NCI-H2081 (cell line): ENCODE results near the gene FHL3.
"Not testable (repeated sequence)": the region's sequence is repeated elsewhere in the genome, so short reads cannot be mapped to it uniquely, and the experiment has no call there.

Experiments used
- DNase-seq, 2 experiments: peaks; one replicate each; lab custom pipeline; 2025; lab: John Stamatoyannopoulos, UW

The FHL3 gene

DNA sequence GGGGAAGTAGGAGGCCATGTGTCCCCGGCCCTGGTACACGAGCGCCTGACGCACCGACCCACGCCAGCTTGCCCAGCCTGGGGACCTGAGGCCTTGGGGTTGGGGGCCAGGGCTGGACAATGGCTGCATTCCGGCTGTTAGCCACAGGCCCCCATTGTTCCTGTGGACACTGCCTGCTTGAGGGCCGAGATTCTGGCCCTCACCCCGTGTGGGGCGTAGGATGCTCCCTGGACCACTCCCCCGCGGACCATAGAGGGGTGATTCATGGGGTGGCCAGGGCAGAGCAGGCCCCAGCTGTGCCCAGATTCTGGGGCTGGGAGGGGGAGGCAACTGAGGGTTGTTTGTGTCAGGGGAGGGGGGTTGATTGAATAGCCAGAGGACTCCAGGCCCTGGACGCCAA lies 29.6 kb upstream of the FHL3 start:
- DNase-seq = no peak

DNA sequence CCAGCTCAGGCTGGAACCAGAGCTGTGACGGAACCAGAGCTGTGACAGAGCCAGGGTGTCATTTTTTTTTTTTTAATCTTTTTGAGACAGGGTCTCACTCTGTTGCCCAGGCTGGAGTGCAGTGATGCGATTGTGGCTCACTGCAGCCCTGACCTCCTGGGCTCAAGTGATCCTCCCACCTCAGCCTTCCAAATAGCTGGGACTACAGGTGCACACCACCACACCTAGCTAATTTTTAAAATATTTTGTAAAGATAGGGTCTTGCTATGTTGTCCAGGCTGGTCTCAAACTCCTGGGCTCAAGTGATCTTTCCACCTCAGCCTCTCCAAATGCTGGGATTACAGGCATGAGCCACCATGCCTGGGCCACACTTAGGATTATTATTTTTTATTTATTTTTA lies 27.7 kb upstream of the FHL3 start:
- DNase-seq = not testable (repeated sequence)

DNA sequence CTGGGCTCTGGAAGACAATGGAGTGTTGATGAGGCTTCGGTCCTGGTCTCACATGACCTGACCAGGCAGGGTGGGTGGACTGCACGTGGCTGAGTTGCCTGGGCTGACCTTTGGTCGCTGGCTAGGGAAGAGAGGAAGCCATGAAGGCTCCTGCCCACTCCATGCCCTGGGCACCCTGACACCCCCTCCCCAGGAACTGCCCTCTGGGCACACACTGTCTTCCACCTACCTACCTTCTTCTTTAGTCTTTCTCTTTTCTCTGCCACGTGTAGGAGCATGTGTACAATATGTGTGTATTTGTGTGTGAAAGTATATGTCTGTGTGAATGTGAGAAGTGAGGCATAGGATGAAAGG lies 26.2 kb upstream of the FHL3 start:
- DNase-seq = no peak

DNA sequence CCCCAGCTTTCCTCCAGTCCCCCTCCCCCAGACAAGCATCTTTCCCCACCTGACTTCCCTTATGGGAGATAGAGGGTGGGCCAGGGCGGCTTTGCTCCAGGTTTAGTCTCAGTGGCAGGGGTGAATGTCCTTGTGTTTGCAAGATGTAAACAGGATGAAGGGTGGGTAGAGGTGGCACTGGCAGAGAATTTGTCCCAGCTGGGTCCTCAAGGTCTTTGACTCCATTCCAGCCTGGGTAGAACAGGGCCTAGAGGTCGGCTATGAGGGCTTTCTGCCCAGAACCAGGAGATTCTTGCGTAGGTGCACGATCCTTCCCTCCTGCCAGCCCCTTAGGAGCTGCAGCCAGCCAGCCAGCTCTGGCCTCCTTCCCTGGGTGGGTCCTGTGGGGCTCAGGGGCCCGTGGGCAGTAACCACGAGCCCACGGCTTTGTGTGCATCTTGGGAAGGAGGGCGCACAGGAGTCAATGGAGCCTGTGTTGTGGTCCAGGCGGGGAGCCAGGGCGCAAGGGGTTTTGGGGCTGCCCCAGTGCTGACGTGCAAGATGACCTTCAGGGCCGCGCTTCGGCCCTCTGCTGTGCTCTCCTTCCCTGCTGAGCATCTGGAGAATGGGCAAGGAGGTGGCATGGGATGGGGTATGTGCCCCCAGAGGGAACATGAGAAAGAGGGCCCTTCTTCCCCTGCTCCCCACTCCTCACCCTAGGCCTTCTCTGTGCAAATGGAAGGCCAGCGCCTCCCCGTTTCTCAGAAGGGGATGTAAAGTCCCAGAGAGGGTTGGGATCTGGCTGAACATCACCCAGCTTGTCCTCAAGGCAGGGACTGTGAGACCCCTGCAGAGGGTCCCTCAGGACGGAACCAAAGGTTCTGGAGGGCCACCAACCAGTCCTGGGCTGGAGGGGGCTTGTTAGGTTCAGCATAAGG lies 25.5 kb upstream of the FHL3 start:
- no peak for DNase-seq

DNA sequence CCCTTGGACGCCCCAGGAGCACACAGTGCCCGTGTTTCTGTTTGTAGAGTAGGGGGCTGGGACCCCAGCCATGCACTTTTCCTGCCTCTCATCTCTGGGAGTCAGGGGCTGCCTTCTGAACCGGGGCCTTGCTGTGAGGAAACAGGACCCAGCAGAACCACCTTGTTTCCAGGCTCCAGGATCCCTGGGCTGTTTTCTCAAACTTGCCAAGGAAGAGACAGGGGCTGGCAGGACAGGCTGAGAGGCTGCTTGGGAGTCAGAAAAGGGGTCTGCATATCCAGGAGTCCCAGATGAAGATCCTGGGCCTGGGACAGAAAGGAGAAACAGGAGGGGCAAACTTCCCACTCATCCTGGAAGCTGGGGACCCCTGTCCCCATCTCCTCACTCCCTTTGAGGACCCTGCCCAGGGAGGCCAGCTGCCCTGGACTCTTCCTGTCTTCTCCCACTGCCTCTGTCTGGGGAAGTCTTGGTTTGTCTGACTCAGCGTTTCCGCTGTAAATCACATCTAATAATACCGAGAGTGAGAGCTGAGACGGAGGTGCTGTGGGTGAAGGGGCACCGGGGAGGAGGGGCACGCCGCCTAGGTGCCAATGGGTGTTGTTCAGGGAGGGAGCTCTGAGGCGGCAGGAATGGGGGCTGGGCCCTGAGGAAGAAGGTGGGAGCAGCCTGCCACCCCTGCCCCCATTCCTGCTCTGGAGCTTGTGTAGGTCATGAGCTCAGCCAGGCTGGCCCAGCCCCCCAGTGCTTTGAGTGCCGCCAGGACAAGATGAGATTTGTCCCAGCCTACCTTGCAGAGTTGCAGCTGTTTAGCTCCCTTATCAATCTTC lies 24.6 kb upstream of the FHL3 start:
- DNase-seq = no peak

DNA sequence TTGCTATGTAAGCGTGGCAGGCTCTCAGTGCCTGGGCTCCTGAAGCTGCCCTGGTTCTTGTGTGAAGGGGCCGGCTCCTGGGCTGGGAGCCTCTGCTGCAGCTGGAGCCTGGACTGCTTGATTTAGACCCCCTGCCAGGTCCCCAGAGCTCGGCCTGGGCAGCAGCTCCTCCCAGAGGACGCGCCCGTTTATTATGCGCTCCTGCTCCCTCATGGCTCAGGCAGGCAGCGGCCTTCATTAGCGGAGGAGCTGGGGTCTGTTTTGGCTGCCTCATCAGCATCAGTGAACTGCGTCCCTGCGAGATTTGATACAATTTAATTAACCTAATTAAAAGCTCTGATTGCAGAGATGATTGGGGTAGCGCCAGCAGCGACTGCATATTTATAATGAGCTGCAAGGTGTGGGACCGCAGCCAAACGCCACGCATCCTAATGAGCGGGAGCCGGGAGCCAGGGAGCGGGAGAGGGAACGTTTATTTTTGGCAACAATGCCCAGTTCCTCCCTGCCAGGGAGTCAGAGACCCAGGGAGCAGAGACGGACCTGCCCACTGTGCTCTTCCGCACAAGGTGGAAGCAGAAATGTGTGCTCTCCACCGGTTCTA lies 23.9 kb upstream of the FHL3 start:
- DNase-seq = peak; percentile 86 to 87

DNA sequence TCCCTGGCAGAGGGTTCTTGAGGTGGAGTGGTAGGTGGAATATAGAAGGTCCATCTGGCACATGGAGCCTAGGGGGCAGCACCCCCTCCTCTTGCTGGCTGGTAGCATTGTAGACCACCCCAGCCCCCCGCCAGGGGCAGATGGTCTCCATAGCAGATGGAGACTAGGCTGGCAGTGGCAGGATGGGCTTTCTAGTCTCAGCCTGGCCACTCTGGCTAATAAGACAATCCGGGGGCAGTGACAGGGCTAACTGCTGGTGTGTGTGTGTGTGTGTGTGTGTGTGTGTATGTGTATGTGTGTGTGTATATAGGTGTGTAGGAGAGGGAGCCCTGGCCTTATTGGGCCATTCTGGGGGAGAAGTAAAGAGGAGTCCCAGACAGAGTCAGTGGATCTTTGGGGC lies 23.4 kb upstream of the FHL3 start:
- no peak for DNase-seq

DNA sequence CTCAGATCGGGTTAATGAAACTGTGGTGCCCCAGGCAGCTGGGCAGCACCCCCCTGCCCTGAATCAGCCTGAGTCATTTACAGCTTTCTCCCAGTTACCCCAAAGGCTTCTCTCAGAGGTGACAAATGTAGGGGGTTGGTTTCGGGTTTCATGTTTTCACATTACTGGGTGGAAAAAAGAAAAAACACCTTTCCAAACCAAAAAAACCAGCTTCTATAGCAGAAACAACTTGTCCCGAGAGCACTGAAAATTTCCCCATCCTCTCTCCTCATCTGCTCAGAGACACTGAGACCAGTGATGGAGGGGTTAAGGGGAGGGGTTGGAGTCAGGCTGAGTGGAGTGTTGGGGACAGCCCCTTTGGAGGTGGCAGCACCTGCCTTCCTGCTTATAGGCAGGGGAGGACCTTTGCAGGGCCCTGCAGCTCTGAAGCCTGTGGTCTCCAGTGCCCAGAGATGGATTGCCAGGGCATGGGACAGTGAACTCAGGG lies 22.8 kb upstream of the FHL3 start:
- DNase-seq = peak in 1 of 2 experiments; percentile 35

DNA sequence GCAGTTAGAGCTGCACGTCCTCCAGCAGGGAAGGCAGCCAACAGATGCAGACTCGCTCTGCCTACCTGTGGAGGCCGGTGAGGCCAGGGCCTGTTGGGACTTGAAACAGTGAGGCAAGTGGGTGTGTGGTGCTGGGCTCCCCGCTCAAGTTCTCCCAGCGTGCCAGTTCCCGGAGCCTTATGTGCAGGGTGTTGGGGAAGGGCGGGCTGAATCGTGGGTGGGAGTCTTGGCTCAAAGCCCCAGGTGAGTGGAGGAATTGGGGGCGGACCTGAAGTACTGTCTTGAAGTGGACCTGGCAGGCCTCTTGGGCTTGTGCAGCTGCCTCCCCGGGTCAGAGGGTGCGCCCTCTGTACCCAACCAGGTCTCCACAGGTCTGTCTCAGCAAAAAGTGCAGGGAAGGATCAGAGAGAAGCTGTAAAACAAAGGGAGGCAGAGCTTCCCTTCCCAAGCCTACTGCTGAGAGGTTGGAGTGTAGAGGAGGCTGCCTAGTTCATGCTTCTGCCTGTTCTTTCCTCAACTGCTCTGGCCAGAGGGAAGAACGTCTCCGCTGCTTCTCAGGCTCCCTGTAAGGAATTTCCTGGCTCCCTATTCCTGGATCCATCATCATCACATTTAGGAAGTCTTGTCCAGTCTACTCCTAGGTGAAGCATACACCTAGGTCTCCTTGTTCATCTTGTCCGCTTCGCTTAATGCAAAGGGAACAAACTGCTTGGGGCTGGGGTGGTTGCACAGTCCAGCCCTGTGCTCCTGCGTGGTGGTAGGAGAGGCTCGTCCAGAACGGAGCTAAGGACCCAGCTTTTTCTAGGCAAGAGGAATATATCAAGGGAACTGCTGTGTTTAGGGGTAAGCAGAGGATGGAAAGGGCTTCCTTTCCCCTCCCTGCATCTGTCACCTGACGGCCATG lies 22.1 kb upstream of the FHL3 start:
- DNase-seq = no peak

DNA sequence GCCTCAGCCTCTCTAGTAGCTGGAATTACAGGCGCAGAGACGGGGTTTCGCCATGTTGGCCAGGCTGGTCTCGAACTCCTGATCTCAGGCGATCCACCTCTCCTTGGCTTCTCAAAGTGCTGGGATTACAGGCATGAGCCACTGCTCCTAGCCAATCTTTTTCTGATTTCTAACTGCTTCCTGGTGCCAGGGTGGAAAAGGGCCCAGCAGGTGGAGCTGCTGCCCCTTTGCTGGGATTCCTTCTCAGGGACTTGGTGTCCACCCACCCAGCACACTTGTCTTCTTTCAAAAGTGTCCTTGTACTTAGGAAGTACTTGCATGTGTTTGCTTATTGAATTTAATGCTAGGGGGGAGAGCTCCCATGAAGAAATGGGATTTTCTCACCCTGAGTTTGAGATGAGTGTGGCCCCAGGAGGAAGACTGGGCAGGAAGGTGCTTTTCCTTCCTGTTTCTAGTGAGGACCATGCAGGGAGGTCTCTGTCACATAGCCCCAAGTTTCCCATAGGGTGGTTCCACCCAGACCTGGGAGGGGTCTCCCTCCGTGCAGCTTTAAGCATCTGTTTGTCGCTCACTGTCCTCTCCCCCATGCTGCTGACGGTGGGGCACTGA lies 21.4 kb upstream of the FHL3 start:
- peak; percentile 40 to 44 for DNase-seq

DNA sequence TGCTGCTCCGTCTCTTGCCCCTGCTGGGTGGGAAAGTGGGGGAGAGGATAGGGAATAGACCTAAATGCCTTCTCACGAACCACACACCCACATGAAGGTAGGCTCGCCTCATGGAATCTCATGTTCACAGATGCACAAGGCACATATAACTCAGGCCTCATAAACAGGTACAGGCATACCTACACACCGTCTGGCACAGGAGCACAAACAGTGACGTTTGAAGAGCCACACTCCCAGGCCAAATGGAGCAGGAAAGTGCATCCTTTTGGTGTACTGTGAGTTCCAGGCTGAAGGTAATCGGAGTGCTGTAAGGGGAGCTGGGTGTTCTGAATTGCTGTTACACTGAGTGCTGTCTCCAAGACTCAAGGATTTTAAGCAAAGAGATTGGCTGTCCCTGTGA lies 20.4 kb upstream of the FHL3 start:
- no peak for DNase-seq

DNA sequence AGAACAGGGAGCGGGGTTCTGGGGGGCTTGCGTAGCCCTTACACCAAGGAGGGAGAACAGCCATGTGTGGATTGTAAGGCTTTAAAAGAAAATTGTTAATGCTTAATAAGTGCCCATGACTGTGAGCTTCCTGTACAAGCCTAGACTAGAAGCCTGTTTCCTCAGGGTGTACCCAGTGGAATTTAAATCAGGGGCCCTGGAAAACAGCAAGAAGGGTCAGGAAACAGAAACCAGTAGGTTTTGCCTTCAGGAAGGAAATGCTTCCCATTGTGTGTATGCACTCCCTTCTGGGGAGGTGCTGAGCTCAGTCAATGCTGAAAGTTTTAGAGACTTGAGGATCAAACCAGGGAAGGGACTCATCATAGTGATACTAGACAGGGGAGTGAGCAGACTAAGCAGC lies 19.9 kb upstream of the FHL3 start:
- DNase-seq = no peak

DNA sequence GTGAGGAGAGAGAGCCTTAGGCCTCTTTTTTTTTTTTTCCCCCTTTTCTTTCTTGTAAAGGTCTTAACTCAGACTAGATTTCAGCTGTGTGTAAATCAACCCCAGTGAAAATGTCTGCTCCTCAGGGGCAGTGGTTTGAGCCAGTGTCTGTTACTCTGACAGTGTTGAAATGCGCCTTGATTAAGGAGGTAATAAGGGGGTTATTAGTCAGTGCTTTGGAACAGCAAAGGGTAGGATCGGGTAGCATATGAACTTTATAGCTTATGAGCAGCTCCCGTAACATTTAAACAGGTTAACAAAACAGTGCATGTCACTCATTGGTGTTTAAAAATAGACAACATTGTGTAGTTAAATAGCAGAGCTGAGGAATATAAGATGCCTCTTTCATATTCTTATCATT lies 17.5 kb upstream of the FHL3 start:
- no peak for DNase-seq

DNA sequence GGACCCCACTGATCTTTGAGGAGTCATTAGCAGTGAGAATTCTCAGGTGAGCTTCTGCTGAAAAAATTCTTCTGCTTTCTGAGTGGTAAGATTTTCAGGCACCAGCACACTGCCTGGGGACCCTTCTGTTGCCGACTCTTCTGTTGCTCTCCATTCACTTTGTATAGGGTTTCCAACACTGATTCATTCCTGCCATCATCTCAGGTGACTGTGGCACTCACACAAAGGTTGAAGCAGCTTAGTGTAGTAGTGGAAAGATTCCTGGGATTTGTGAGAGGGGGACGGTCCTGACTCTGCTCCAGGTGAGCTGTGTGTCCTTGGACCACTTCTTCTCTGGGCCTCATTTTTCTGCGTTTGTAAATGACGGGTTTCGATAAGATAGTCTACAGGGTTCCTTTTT lies 16.7 kb upstream of the FHL3 start:
- no peak for DNase-seq

DNA sequence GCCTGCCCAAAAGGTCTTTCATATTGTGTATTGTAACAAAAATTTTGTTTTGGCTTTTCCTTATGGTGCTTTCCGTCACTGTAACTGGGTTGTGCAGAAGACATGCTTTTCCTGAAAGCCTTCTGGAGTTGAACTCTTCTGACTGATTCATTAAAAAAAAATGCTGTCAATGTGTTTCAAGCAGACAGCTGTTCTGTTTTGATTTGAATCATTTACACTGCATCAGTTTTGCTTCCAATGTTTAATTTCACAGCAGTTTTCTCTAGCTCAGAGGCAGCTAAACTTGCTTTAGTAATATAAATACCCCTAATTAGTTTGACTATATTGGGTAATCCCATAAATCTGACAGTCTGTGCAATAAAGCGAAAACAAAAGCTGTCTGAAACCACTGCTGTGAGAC lies 15.1 kb upstream of the FHL3 start:
- DNase-seq = no peak

DNA sequence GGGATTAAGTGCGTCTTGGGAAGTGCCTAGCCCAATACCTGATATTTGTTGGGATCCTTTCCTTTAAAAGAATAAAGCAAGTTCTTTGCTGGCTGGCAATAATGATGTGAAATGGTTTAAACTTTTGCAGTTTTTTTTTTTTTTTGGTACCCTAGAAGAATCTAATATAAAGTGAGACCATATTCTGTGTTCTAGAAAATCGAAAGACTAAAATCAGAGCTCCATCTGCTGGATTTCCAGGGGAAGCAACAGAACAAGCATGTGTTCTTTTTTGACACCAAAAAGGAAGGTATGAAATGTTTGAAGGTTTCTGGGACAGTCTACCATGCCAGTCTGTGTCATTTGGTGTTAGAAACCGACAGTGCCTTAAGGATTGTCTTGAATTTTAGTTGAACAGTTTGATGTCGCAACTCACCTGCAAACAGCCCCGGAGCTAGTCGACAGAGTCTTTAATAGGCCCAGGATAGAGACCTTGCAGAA lies 13.6 kb upstream of the FHL3 start:
- DNase-seq = peak in 1 of 2 experiments; percentile 26

DNA sequence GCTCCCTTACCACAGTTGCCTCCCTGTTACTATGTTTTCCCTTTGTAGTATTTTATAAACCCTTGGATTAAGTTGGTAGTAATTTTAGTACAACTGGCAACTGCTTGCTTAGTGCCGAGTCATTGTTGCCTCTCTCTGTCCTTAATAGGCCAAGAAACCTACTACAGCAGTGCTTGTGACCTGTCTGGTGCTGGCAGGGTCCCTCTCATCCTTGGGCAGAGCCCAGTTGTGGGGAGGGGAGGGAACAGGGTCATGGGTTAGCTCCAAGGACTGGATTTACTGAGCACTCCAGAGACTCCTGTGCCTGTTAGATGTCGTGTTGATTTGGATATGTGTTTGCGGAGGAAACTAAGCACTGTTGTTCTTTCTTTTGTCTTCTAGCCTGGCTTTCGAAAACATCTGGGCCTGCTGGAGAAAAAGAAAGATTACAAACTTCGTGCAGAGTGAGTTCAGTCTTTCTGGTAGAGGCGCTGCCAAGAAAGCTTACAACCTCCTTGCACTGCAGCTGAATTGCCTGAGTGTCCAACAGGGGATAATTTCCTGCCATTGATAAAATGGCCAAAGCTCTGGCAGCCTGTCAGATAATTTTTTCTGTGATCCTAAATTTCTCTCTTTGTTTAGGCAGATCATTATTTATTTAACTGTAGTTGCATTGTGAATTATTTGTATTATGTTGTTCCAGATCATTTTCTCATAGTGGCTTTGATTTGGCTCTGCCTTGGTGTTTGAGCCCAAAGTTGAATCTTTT lies 10.8 kb upstream of the FHL3 start:
- no peak for DNase-seq

DNA sequence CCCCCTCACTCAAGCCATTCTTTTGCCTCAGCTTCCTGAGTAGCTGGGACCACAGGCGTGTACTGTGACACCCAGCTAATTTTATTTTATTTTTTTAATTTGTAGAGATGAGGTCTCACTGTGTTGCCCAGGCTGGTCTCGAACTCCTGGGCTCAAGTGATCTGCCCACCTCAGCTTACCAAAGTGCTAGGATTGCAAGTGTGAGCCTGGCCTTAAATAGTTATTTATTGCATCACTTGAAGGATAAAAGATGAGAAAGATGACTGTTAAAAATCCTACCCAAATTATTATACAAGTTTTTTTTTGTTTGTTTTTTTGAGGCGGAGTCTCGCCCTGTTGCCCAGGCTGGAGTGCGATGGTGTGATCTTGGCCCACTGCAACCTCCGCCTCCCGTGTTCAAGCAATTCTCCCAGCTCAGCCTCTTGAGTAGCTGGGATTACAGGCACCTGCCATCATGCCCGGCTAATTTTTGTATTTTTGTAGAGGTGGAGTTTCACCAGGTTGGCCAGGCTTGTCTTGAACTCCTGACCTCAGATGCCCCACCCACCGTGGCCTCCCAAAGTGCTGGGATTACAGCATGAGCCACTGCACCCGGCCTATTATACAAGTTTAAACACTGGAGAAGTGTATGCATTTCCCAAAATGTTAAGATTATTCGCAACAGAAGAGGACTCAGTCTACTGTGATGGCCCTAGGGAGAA lies 9.6 kb upstream of the FHL3 start:
- no peak for DNase-seq

DNA sequence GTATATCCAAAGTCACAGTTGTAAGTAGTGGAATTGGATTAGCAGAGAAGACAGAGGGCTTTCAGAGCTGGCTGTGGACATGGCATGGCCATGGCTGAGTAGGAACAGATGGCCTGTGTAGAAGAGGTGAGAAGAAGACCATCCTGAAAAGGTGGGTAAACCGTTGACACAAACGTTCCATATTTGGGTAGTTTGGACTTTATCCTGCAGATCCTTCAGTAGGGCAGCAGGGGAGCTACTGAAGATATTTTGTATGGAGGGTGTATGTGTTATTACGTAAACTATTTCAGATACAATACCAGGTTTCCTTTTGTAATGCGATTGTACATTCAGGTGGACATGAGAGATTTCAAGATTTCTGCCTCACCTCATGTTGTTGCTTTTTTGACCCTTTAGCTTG lies 8.9 kb upstream of the FHL3 start:
- no peak for DNase-seq

DNA sequence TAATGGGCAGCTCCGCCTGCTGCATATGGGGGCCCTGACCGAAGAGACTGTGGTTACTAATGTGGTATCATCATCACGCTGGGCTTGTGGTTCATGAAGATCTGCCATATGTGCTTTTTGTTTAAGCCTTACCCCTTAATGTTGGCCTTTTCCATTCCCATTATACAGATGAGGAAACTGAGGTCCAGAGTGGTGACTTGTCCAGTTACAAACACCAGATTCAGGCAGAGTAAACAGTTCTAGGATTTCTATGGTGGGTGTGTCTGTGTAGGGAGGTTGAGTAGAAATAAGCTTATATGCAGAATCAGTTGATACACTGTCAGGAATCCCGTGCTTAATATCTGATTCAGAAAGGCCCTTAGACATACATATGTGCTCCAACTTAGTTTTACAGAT lies 7.9 kb upstream of the FHL3 start:
- DNase-seq = no peak
